Subcutaneous abdominal adipose tissue (tissue), 5 donors: ENCODE measurements around the gene MORN3.
A peak's percentile ranks its signal among the peaks of the same experiment; 100 is the strongest.
"Not testable (repeated sequence)": the region's sequence is repeated elsewhere in the genome, so short reads cannot be mapped to it uniquely, and the experiment has no call there.

Experiments used
- H3K27ac ChIP-seq: one replicate; pipeline ENCODE4 v1.7.0; 2013; ENCODE audit warnings: low read depth, mild to moderate bottlenecking, inconsistent platforms, low read length, moderate library complexity
- H3K27me3 ChIP-seq, 5 donors: one replicate each; pipeline ENCODE4 v1.7.0; 2013; ENCODE audit warnings: low read length in 5 of 5, inconsistent platforms in 1 of 5; ENCODE audit not compliant: control insufficient read depth in 5 of 5, insufficient read depth in 4 of 5
- H3K36me3 ChIP-seq, 5 donors: one replicate each; pipeline ENCODE4 v1.7.0; 2013; ENCODE audit warnings: low read length in 5 of 5; ENCODE audit not compliant: control insufficient read depth in 5 of 5, insufficient read depth in 5 of 5
- H3K4me1 ChIP-seq, 5 donors: one replicate each; pipeline ENCODE4 v1.7.0; 2013; ENCODE audit warnings: low read length in 5 of 5, mild to moderate bottlenecking in 3 of 5, moderate library complexity in 1 of 5; ENCODE audit not compliant: control insufficient read depth in 5 of 5, insufficient read depth in 5 of 5
- H3K4me3 ChIP-seq, 5 donors: one replicate each; pipeline ENCODE4 v1.7.0; 2013; ENCODE audit warnings: low read length in 5 of 5, low read depth in 1 of 5
- H3K9ac ChIP-seq, 5 donors: one replicate each; pipeline ENCODE4 v1.7.0; 2013; ENCODE audit warnings: low read length in 5 of 5, mild to moderate bottlenecking in 4 of 5, moderate library complexity in 3 of 5
- H3K9me3 ChIP-seq, 5 donors: one replicate each; pipeline ENCODE4 v1.7.0; 2013; ENCODE audit warnings: low read length in 5 of 5; ENCODE audit not compliant: control insufficient read depth in 5 of 5
- donor health status: healthy.
- donor health status: healthy.
- donor health status: healthy.
- donor health status: healthy.
- donor health status: healthy.

MORN3 gene

DNA sequence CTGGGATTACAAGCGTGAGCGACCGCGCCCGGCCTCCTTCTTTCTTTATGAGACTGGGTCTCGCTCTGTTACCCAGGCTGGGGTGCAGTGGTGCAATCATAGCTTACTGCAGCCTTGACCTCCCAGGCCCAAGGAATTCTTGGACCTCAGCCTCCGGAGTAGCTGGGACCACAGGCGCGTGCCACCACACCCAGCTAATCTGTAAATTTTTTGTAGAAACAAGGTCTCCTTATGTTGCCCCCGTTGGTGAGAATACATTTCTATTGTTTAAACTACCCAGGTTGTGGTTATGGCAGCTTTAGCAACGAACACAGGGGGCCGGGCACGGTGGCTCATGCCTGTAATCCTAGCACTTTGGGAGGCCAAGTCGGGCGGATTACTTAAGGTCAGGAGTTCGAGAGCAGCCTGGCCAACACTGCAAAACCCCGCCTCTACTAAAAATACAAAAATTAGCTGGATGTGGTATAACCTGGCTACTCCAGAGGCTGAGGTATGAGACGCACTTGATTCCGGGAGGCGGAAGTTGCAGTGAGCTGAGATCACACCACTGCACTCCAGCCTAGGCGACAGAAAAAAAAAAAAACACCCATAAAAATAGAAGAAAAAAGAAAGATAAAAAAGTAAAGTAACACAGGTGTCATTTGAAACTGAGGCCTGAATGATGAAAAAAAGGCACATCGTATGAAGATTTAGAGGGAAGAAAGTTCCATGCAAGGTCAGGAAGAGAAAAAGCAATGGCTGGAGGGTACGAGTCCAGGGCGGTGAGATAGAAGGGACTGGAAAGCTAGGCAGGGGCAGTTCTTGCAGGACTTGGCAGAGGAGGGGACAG is 42.1 kb upstream of the MORN3 start:
- H3K4me1 ChIP-seq = peaks cover 0 to 58% (median 33%) of the 10 kb centered on the region in 5 donors
- H3K27ac ChIP-seq = peak overlapping the region; percentile 67
- H3K4me3 ChIP-seq = peak overlapping the region; percentile 84 to 93 (median 88)
- no peaks in the 10 kb centered on the region for H3K9me3 ChIP-seq
- H3K9ac ChIP-seq = peak overlapping the region in 4 of 5 donors; percentile 73 to 86 (median 86)
- no peaks in the 10 kb centered on the region for H3K27me3 ChIP-seq
- peaks cover 0 to 3% (median 0%) of the 10 kb centered on the region in 5 donors for H3K36me3 ChIP-seq

DNA sequence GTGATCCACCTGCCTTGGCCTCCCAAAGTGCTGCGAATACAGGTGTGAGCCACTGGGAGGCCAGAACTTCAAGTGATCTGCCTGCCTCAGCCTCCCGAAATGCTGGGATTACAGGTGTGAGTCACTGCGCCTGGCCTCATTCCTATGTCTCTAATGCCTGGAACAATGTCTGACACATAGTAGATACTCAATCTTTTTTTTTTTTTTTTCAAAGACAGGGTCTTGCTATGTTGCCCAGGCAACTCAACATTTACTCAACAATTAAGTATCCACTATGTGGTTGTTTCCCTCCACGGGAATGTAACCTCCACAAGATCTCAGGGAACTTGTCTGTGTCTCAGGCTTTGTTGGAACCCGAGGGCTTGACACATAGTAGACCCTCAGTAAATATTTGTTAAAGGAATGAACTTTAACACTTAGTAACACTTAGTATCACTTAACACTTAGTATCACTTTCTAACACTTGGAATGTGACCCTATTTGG is 40.1 kb upstream of the MORN3 start:
- H3K4me3 ChIP-seq = no peak overlapping the region
- peak overlapping the region in 1 of 5 donors; percentile 37 for H3K9ac ChIP-seq
- H3K27me3 ChIP-seq = no peaks in the 10 kb centered on the region
- peaks cover 0 to 38% (median 33%) of the 10 kb centered on the region in 5 donors for H3K4me1 ChIP-seq
- H3K9me3 ChIP-seq = no peaks in the 10 kb centered on the region
- H3K27ac ChIP-seq = no peak overlapping the region
- no peaks in the 10 kb centered on the region for H3K36me3 ChIP-seq

DNA sequence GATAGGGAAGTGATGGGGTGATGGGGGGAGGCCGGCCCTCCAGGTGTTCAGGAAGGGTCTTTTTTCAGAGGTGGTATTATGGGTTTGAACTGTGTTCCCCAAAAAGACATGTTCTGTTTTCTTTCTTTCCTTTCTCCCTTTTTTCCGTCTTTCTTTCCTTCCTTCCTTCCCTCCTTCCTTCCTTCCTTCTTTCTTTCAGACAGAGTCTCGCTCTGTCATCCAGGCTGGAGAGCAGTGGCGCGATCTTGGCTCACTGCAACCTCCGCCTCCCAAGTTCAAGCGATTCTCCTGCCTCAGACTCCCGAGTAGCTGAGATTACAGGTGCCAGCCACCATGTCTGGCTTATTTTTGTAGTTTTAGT is 39.6 kb upstream of the MORN3 start:
- not testable (repeated sequence) for H3K9me3 ChIP-seq, H3K4me3 ChIP-seq, H3K27me3 ChIP-seq, H3K9ac ChIP-seq, H3K27ac ChIP-seq, H3K36me3 ChIP-seq
- H3K4me1 ChIP-seq = peaks cover 0 to 33% (median 30%) of the 10 kb centered on the region in 5 donors

DNA sequence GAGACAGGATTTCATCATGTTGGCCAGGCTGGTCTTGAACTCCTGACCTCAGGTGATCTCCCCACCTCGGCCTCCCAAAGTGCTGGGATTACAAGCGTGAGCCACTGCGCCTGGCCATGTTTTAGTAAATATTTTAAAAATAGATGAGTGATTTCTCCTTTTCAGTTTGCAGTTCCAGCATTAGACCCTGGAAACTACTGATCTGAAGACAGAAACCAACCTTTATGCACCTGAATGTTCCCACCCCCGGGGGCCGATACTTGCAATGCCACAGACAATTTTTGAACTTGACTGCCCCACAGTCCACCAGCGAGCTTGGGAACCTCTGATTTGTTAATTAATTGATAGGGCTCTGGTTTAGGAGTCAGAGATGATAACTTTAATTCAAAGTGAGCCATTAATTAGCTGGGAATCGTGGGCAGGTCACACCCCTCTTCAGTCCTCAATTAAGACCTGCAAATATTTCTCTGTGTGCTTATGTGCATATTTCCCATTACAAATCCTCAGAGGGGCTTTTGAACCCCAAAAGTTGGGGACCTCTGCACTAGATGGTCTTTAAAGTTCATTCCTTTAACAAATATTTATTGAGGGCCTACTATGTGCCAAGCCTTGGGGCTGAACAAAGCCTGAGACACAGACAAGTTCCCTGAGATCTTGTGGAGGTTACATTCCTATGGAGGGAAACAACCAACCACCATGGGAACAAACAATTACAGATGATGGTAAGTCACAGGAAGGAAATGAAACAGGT is 39.0 kb upstream of the MORN3 start:
- Histone ChIP-seq H3K27me3 (no peaks in the 10 kb centered on the region), H3K4me3 (no peak overlapping the region), H3K9me3 (no peaks in the 10 kb centered on the region), H3K9ac (no peak overlapping the region), H3K4me1 (peaks cover 0 to 27% (median 25%) of the 10 kb centered on the region in 5 donors), H3K27ac (no peak overlapping the region), H3K36me3 (no peaks in the 10 kb centered on the region)

DNA sequence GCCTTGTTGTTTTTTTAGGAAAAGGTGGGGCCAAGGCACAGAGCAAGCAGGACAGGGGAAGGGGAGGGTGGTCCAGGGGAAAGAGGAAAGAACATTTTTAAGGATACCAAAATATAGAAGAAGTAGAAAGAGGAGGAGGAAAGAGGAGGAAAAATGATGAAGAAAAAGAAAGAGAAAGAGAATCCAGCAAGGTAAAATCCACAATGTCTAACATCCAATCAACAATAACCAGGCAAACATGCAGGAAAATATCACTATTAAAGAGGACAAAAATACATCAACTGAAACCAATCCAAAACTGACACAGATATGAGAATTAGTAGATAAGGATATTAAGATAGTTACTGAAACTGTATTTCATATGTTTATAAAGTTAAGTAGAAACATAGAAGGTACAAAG is 36.1 kb upstream of the MORN3 start:
- Histone ChIP-seq H3K4me3 (no peak overlapping the region), H3K9me3 (no peaks in the 10 kb centered on the region), H3K36me3 (no peaks in the 10 kb centered on the region), H3K4me1 (peaks cover 0 to 10% (median 5%) of the 10 kb centered on the region in 5 donors), H3K9ac (no peak overlapping the region), H3K27ac (no peak overlapping the region), H3K27me3 (no peaks in the 10 kb centered on the region)

DNA sequence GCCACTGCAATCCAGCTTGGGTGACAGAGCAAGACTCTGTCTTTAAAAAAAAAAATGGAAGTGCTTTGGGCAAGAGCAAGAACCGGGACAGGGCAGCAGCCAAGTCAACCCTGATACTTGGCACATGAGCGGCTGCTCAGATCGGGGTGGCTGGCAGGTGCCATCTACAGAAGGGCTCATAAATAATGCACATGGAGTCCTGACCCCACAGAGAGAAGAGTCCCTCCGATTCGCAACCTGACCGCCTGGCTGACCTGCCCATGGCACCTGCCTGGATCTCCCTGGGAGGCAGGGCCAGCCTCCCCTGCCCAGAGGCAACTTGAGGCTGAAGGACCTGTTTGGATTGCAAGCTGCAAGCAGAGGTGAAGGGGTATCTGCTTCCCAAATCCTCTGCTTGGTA is 33.5 kb upstream of the MORN3 start:
- H3K27me3 ChIP-seq = no peaks in the 10 kb centered on the region
- H3K36me3 ChIP-seq = no peaks in the 10 kb centered on the region
- H3K9me3 ChIP-seq = no peaks in the 10 kb centered on the region
- H3K4me3 ChIP-seq = no peak overlapping the region
- no peak overlapping the region for H3K27ac ChIP-seq
- peaks cover 0 to 5% (median 0%) of the 10 kb centered on the region in 5 donors for H3K4me1 ChIP-seq
- H3K9ac ChIP-seq = no peak overlapping the region

DNA sequence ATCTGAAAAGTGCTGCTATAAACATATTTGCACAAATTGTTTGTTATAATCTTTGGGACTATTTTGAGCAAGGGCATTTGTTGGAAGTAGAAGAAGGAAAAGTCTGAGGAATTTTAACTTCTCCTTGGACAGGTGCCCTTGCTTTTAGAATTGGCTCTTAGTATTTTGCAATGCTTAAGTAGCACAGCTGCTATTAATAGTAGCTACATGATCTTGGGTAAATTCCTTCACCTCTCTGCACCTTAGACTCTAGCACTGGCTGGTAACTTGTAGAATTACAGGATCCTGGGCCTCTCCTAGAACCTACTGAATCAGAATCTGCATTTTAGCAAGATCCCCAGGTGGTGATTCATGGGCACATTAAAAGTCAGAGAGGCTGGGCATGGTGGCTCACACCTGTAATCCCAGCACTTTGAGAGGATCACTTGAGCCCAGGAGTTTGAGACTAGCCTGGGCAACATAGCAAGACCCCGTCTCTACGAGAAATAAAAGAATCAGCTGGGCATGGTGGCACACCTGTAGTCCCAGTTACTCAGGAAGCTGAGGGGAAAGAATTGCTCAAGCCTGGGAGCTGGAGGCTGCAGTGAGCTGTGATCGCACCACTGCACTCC is 32.3 kb upstream of the MORN3 start:
- Histone ChIP-seq H3K9me3 (no peaks in the 10 kb centered on the region), H3K27me3 (no peaks in the 10 kb centered on the region), H3K36me3 (no peaks in the 10 kb centered on the region), H3K9ac (no peak overlapping the region), H3K27ac (no peak overlapping the region), H3K4me1 (peaks cover 0 to 9% (median 0%) of the 10 kb centered on the region in 5 donors), H3K4me3 (no peak overlapping the region)

DNA sequence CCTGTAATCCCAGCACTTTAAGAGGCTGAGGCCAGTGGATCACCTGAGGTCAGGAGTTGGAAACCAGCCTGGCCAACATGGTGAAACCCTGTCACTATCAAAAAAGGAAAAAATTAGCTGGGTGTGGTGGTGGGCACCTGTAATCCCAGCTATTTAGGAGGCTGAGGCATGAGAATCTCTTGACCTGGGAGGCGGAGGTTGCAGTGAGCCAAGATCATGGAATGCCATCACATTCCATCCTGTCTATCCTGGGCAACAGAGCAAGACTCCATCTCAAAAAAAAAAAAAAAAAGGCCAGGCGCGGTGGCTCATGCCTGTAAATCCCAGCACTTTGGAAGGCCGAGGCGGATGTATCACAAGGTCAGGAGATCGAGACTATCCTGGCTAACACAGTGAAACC is 28.4 kb upstream of the MORN3 start:
- not testable (repeated sequence) for H3K9ac ChIP-seq, H3K27me3 ChIP-seq, H3K9me3 ChIP-seq, H3K27ac ChIP-seq, H3K36me3 ChIP-seq, H3K4me1 ChIP-seq, H3K4me3 ChIP-seq

DNA sequence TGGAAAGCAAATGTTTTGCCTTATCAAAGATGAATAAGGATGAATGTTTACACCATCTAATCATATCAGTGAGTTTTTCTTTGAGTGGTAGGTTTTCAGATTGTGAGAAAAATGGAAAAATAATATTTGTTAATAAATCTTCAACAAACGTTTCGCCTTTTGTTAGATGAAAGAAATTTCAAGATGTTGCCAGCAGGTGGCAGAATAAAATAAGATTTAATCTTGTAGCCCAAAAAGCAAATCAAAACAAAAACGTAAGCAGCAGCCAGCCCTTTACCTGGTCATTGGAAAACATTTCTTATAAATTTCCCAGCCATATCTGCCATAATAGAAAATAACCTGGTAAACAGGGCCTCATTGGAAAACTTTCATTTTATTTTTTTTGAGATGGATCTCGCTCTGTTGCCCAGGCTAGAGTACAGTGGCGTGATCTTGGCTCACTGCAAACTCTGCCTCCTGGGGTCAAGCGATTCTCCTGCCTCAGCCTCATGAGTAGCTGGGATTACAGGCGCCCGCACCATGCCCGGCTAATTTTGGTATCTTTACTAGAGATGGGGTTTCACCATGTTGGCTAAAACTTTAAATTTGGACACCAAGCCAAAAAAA is 27.7 kb upstream of the MORN3 start:
- Histone ChIP-seq H3K4me3 (no peak overlapping the region), H3K27me3 (no peaks in the 10 kb centered on the region), H3K36me3 (no peaks in the 10 kb centered on the region), H3K9ac (no peak overlapping the region), H3K9me3 (no peaks in the 10 kb centered on the region), H3K4me1 (peaks cover 0 to 9% (median 0%) of the 10 kb centered on the region in 5 donors), H3K27ac (no peak overlapping the region)
